GM06990 (cell line): ENCODE data around the gene RPL21.
A peak's percentile ranks its signal among the peaks of the same experiment; 100 is the strongest.

Source experiments
- DNase-seq: peaks from one replicate; pipeline ENCODE4 v3.0.0-alpha.2; 2011; ENCODE audit not compliant: insufficient read length; ENCODE audit errors: extremely low read depth
- H3K27me3 ChIP-seq: replicated peaks from 2 replicates; pipeline ENCODE4 v1.6.0; 2011; ENCODE audit warnings: low read length; ENCODE audit not compliant: control insufficient read depth, insufficient read depth
- H3K36me3 ChIP-seq: 2 replicates; pipeline ENCODE4 v1.5.1; 2011; ENCODE audit warnings: low read length; ENCODE audit not compliant: control insufficient read depth, insufficient read depth
- H3K4me3 ChIP-seq: replicated peaks from 2 replicates; pipeline ENCODE4 v1.5.1; 2011; ENCODE audit warnings: low read depth, mild to moderate bottlenecking, control low read depth, low read length
- TF ChIP-seq, protein P1 (sequence below): IDR thresholded peaks from 2 replicates; pipeline ENCODE4 v1.5.1; 2011; ENCODE audit warnings: low read length, control low read depth, mild to moderate bottlenecking, inconsistent platforms; ENCODE audit not compliant: insufficient read depth, poor library complexity, severe bottlenecking

The RPL21 gene

DNA sequence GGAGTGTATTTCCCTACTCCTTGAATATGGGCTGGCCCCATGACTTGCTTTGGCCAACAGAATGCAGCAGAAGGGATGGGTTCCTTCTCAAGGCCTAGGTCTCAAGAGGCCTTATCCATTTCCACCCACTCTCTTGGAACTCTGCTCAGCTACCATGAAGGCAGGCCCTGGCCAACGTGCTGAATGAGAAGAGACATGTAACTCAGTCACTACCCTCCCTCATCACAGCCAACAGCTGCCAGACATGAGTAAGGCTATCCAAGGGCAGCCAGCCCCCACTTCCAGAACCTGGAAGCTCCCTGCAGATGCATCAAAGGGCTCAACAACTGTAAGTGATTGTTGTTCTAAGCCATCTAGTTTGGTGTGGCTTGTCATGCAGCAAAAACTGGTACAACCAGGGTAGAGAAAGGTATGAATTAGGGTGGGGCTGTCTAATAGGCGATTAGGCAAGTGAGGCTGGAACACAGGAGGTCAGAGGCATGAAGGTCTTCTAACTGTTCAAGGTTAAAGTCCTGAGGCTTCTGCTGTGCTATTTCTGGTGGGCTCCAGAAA lies 17.8 kb downstream of the RPL21 start:
- DNase-seq: no peak
- TF ChIP-seq, protein P1, sequence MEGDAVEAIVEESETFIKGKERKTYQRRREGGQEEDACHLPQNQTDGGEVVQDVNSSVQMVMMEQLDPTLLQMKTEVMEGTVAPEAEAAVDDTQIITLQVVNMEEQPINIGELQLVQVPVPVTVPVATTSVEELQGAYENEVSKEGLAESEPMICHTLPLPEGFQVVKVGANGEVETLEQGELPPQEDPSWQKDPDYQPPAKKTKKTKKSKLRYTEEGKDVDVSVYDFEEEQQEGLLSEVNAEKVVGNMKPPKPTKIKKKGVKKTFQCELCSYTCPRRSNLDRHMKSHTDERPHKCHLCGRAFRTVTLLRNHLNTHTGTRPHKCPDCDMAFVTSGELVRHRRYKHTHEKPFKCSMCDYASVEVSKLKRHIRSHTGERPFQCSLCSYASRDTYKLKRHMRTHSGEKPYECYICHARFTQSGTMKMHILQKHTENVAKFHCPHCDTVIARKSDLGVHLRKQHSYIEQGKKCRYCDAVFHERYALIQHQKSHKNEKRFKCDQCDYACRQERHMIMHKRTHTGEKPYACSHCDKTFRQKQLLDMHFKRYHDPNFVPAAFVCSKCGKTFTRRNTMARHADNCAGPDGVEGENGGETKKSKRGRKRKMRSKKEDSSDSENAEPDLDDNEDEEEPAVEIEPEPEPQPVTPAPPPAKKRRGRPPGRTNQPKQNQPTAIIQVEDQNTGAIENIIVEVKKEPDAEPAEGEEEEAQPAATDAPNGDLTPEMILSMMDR: no peak
- Histone ChIP-seq H3K27me3 (no peaks in the 10 kb centered on the region), H3K36me3 (no peaks in the 10 kb centered on the region), H3K4me3 (no peak overlapping the region)

DNA sequence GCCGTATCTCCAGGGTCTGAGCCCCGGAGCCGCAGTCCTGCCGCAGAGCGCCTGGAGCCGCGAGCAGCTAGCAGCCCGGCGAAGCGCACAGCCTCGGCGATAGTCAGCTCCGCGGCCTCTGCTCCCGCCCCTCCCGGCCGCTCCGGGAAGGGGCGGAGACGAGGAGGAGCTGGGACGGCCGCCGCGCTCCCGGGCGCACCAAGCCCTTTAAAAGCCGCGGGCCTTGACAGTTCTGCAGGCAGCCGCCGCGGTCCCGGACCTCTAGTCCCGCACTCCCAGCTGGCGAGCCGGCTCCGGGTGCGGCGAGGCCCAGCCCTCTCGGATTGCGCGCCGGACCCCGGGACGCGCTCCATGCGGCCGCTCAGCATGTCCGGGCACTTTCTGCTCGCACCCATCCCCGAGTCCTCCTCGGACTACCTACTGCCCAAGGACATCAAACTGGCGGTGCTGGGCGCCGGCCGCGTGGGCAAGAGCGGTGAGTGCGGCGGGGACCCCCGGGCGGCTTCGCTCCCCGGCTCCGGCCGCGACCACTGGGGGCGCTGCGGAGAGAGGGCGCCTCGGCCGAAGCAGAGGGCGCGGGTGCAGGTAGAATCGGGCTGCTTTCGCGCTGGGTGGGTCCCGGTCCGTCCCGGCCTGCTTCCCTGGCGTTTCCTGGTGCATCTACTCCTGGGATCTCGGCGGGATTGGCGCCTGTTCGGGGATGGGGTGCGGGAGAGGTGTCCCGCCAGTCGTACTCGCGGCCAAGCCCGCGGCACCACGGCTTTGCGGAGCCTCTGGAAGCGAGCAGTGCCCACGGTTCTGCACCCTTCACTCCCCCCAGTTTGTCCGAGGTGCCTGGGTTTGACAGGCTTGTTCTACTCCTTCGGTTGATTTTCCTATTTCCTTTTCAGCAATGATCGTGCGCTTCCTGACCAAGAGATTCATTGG lies 19.5 kb downstream of the RPL21 start, which contains the start of gene RASL11A:
Gene RASL11A (plus strand): TSS at position 237 of the 927 bp plus-strand sequence. CDS start 115 bp downstream, at position 352.
- no peaks in the 10 kb centered on the region for H3K27me3 ChIP-seq
- DNase-seq: peak; percentile 79
- H3K36me3 ChIP-seq: no peaks in the 10 kb centered on the region
- TF ChIP-seq, protein P1: peak; percentile 66
- peak within 1 kb of the TSS; percentile 75 for H3K4me3 ChIP-seq

GRCh38 chr13:27271570-27272096 lies 20.3 kb downstream of the RPL21 start:
- no peak for DNase-seq
- Histone ChIP-seq H3K4me3 (peak overlapping the region; percentile 75; the same call in 1 of the 2 replicates), H3K27me3 (no peaks in the 10 kb centered on the region), H3K36me3 (no peaks in the 10 kb centered on the region)
- TF ChIP-seq, protein P1: no peak

DNA sequence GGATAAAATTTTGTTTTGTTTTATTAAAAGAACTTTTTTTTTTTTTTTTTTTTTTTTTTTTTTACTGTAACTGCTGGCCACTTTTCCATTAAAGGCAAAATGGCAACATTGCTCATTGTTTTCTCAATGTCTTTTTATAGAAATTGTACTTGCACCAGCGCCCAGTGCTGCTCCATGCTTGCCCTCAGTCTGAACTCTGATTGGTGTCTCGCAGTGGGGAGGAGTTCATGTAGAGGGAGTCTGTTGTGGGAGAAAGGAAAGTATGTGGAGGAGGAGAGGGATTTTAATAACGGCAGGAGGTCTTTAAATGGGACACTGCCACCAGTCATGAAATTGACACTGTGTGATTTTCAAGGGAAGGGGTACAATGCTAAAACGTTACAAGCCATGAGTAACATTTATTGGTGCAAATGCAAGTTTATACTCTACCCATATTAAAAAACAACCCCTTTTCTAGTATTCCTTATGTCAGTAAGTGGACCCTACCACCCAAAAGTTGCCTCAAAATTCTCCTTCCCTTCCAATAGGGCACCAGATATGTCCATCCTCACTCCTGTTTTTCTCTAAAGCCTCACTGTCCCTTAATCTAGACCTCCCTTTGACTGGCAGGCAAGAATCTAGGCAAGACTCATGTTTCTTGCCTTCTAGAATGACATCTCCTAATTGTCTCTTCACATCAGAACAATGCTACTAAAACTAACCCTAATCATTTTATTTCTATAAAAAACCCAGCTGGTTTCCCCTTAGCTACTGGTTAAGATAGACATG lies 22.5 kb downstream of the RPL21 start:
- no peaks in the 10 kb centered on the region for H3K36me3 ChIP-seq
- TF ChIP-seq, protein P1: no peak
- DNase-seq: no peak
- no peaks in the 10 kb centered on the region for H3K27me3 ChIP-seq
- no peak overlapping the region for H3K4me3 ChIP-seq

GRCh38 chr13:27274631-27275030 lies 23.3 kb downstream of the RPL21 start:
- no peaks in the 10 kb centered on the region; the same call in 1 of the 2 replicates for H3K27me3 ChIP-seq
- no peaks in the 10 kb centered on the region for H3K36me3 ChIP-seq
- TF ChIP-seq, protein P1: no peak
- no peak for DNase-seq
- H3K4me3 ChIP-seq: no peak overlapping the region
